Stimulated activated CD4-positive, alpha-beta T cell treated with anti-CD3 and anti-CD28 coated beads, Interleukin-4, amount 100 ng/mL, for 48 hours (primary cell): ENCODE results near the gene GDF7.

ENCODE experiments used
- DNase-seq, 2 donors: peaks; one replicate each; pipeline ENCODE4 v3.0.0-alpha.2; 2020; ENCODE audit warnings: low read depth in 2 of 2

Gene GDF7

GRCh38 chr2:20661421-20662307, 5.3 kb upstream of the GDF7 start:
- DNase-seq: peak; percentile 47 to 51

- no peak for DNase-seq
Observed at GRCh38 chr2:20662308-20662937, 4.5 kb upstream of the GDF7 start.

DNA sequence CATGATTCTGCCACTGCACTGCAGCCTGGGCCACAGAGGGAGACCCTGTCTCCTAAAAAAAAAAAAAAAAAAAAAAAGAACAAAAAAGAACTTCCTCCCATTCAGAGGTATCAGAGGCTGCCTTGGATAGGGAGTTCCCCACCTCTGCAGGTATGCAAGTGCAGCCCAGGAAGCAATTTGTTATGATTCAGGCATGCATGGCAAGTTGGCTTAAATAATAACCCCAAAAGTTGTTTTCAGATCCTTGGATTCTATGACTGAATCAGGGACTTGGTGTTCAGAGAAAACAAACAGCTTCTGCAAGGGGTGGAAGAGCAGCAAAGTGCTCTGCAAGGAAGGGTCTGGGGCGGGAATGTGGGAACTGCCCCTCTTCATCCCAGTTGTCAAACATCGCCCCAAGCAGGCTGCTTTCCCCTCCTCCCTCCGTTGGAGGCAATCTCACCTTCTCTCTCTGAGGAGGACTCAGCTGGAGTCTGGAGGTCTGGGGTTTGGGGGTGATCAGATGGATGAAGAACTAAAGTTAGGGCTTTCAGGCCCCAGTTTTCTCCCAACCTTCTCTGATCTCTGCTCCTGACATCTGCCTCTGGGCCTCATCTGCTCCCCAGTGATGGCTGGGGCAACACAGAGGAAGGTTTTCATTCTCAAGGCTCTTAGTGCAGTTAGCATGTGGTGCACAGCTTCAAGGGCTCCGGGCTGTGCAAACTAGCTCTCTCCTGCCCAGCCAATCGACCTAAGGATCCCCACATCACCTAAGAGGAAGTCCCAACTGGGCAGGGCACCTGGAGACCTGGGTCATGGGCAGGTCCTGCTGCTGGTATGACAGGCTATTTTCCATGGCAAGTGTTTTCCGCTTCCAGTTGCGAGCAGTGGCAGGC, 3.5 kb upstream of the GDF7 start:
- no peak for DNase-seq

GRCh38 chr2:20664071-20664390, 2.9 kb upstream of the GDF7 start:
- no peak for DNase-seq

DNA sequence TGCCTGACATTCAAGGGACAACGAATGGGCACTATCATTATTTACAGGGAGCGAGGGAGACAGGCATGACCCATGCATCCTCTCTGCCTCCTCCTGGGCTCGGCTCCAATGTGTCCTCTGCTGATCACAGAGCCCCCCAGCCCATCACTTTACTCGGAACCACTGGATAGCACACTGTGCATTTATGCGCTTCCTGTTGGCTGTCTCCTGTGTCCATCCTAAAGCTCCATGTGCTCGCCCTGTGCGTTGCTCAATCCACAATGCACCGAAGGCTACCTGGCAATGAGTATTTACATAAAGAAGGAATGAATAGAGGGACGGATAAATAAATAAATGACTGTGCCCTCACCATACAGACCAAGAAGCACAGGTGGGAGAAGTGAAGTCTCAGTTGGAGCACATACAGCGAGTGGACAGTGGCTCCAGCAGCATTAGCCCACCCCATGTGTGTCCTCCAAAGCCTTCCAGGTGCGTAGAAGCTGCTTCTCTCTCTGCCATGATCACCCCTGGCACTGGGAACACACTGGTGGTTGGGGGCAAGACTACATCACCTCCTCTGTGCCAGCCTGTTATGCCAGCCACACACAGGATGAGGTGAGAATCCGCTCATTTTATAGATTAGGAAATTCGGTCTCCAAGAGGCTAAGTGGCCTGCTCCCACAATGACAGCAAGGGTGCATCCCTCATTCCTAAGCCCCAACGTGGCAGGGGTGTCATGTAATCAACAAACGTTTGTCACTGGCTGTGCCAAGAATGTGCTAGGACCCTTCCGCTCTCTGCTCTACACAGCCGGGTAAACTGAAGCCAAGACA, 2.3 kb upstream of the GDF7 start:
- DNase-seq: no peak

DNA sequence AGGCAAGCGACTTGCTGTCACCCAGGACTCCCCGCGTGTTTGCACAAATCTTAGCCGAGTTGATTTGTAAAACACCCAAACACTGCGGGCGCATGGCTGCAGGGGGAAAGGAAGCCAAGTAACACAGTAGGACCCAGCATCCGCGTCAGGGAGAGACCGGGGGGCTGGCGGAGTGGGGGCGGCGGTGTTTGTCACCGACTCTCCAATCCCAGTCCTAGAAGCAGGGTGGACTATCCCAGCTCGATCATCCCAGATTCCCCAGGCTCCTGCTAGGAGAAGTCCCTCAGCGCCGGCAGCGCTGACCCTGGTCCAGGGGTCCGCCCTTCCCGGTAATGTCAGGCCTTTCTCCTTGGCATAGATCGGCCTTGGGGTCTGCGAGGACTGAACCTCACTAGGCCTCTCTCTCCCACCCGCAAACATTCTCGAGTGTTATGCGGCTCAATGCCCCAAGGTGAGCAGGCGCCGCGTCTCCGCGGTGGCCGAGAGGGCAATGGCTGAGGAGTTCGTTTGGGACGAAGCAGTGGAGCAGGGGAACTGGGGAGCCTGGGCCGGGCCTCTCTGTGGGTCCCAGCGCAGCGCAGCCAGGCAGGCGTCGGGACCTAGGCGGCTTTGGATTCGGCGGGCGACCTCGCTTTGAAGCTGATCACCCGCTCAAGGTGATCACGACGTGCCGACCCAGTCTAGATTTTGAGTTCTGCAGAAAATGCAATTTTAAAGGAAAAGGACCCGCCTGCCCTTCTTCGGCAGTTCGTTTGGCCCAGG, 1.5 kb upstream of the GDF7 start:
- DNase-seq: no peak

DNA sequence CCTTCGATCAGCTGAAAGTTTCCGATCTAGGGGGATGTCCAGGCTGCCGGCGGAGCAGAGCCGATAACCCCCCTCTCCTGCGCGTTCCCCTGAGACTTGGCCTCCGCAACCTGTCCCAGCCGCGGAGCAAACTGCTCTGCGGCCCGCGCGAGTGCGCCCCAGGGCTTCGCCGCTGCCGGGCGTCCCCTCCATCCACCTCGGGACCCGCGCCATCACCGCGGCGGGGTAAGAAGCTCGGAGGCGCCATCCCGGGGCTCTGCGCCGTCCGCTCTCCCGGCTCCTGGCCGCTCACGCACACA, 990 bp upstream of the GDF7 start:
- no peak for DNase-seq

GRCh38 chr2:20667151-20667530, 197 bp downstream of the GDF7 start:
- DNase-seq: no peak

GRCh38 chr2:20667531-20668401, 822 bp downstream of the GDF7 start:
- no peak for DNase-seq

GRCh38 chr2:20668451-20668850, 1.5 kb downstream of the GDF7 start:
- no peak for DNase-seq

- DNase-seq: no peak
Observed at GRCh38 chr2:20668871-20669475, 2.0 kb downstream of the GDF7 start.

DNA sequence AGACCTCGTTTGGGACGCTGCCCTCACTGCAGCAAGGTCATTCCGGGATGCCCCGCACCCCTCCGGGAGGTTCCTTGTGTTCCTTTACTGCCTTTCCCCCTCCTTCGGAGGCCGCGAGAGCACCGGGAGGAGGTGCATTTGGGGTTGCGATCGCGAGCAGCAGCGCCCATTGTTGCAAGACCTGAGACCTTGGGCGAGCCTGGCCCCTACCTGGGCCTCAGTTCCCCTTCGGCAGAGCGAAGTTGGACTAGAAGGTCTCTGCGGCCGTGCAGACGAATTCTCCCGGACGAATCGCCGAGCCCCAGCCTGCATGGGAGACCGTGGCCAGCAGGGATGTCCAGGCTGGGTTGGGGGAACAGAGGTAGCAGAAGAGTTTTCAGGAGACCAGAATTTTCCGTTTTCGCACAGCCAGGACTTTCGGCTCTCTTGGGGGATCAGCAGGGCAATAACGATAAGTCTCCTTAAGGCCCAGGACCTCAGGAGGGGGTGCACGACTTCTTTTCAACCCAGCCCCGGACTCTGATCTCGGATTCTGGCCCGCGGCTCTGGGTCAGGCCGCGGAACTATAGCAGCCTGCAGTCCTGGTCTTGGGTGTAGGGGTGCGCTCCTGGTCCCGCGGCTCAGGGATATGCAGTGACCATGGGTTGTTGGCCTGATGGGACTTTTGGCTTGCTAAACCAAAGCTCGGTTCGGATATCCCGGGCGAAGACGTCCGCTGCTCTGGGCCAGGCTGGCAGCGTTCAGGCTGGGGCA, 2.8 kb downstream of the GDF7 start:
- DNase-seq: no peak

GRCh38 chr2:20670315-20671035, 3.5 kb downstream of the GDF7 start:
- no peak for DNase-seq

DNA sequence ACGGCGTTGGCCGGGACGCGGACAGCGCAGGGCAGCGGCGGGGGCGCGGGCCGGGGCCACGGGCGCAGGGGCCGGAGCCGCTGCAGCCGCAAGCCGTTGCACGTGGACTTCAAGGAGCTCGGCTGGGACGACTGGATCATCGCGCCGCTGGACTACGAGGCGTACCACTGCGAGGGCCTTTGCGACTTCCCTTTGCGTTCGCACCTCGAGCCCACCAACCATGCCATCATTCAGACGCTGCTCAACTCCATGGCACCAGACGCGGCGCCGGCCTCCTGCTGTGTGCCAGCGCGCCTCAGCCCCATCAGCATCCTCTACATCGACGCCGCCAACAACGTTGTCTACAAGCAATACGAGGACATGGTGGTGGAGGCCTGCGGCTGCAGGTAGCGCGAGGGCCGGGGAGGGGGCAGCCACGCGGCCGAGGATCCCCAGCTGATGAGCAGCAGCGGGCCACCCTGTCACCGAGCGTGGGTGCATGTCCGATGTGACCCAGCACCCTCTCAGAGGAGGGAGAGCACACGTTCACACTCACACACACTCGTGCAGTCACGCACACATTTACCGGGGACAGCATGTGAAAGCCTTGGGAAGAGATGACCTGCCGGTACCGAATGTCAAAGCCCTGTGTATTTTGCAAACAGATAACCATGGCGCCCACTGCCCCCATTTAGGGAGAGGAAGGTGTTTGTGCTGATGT, 4.2 kb downstream of the GDF7 start:
- no peak for DNase-seq

- DNase-seq: no peak
Observed at GRCh38 chr2:20671736-20672080, 4.8 kb downstream of the GDF7 start.

- no peak for DNase-seq
Observed at GRCh38 chr2:20672201-20672951, 5.4 kb downstream of the GDF7 start.

- no peak for DNase-seq
Observed at GRCh38 chr2:20673686-20674308, 6.9 kb downstream of the GDF7 start.
